Activated T-cell treated with anti-CD3 and anti-CD28 coated beads, Interleukin-2, amount 50 U/mL, for 24 hours (primary cell): ENCODE results near the gene GALNT12.

Experiments used
- DNase-seq: peaks from one replicate; pipeline ENCODE4 v3.0.0-alpha.2; 2020
- H3K27ac Mint-ChIP-seq: 2 replicates; pipeline ENCODE4 v1.8.0; 2020; ENCODE audit warnings: mild to moderate bottlenecking, mixed read lengths
- H3K27me3 Mint-ChIP-seq: 2 replicates; pipeline ENCODE4 v1.8.0; 2020; ENCODE audit warnings: mixed read lengths
- H3K36me3 Mint-ChIP-seq: 2 replicates; pipeline ENCODE4 v1.8.0; 2020; ENCODE audit warnings: low read depth, mixed read lengths
- H3K4me1 Mint-ChIP-seq: 2 replicates; pipeline ENCODE4 v1.8.0; 2020; ENCODE audit warnings: low read depth, mixed read lengths
- H3K4me3 Mint-ChIP-seq: 2 replicates; pipeline ENCODE4 v1.8.0; 2020; ENCODE audit warnings: mild to moderate bottlenecking, moderate library complexity, mixed read lengths
- H3K9me3 Mint-ChIP-seq: 2 replicates; pipeline ENCODE4 v1.8.0; 2020; ENCODE audit warnings: mixed read lengths

The GALNT12 gene

GRCh38 chr9:98806394-98807035, 955 bp upstream of the GALNT12 start:
- H3K9me3 Mint-ChIP-seq, result no peaks in the 10 kb centered on the region
- peaks cover 38% of the 10 kb centered on the region for H3K4me1 Mint-ChIP-seq
- peak overlapping the region; percentile 17 for H3K27ac Mint-ChIP-seq
- H3K27me3 Mint-ChIP-seq, result peaks cover 14% of the 10 kb centered on the region
- DNase-seq, result no peak
- peak overlapping the region; percentile 16 for H3K4me3 Mint-ChIP-seq
- H3K36me3 Mint-ChIP-seq, result peaks cover 2% of the 10 kb centered on the region

DNA sequence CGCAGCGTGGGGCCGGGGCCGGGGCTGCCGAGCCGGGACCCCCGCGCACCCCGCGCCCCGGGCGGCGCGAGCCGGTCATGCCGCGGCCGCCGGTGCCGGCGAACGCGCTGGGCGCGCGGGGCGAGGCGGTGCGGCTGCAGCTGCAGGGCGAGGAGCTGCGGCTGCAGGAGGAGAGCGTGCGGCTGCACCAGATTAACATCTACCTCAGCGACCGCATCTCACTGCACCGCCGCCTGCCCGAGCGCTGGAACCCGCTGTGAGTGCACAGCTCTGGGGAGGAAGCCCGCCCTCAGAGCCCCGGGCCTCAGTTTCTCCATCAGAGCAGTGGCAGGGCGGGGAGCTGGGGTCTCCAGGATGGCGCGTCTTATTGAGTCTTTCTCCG, 335 bp downstream of the GALNT12 start:
- H3K27me3 Mint-ChIP-seq, result peaks cover 9% of the 10 kb centered on the region
- no peaks in the 10 kb centered on the region for H3K9me3 Mint-ChIP-seq
- peaks cover 8% of the 10 kb centered on the region for H3K36me3 Mint-ChIP-seq
- peak overlapping the region; percentile 83 for H3K4me3 Mint-ChIP-seq
- DNase-seq, result peak; percentile 64
- peak overlapping the region; percentile 41 for H3K27ac Mint-ChIP-seq
- H3K4me1 Mint-ChIP-seq, result peaks cover 40% of the 10 kb centered on the region

GRCh38 chr9:98808411-98808815, 943 bp downstream of the GALNT12 start:
- H3K9me3 Mint-ChIP-seq, result no peaks in the 10 kb centered on the region
- H3K27ac Mint-ChIP-seq, result peak overlapping the region; percentile 41
- H3K36me3 Mint-ChIP-seq, result peaks cover 11% of the 10 kb centered on the region
- peaks cover 6% of the 10 kb centered on the region for H3K27me3 Mint-ChIP-seq
- DNase-seq, result no peak
- H3K4me3 Mint-ChIP-seq, result peak overlapping the region; percentile 83
- H3K4me1 Mint-ChIP-seq, result peaks cover 40% of the 10 kb centered on the region

- Mint-ChIP-seq H3K27me3 (peaks cover 5% of the 10 kb centered on the region), H3K9me3 (no peaks in the 10 kb centered on the region), H3K4me1 (peaks cover 40% of the 10 kb centered on the region), H3K4me3 (peak overlapping the region; percentile 83), H3K27ac (no peak overlapping the region), H3K36me3 (peaks cover 11% of the 10 kb centered on the region)
- DNase-seq, result no peak
Measured at GRCh38 chr9:98808875-98809274, 1.4 kb downstream of the GALNT12 start.

DNA sequence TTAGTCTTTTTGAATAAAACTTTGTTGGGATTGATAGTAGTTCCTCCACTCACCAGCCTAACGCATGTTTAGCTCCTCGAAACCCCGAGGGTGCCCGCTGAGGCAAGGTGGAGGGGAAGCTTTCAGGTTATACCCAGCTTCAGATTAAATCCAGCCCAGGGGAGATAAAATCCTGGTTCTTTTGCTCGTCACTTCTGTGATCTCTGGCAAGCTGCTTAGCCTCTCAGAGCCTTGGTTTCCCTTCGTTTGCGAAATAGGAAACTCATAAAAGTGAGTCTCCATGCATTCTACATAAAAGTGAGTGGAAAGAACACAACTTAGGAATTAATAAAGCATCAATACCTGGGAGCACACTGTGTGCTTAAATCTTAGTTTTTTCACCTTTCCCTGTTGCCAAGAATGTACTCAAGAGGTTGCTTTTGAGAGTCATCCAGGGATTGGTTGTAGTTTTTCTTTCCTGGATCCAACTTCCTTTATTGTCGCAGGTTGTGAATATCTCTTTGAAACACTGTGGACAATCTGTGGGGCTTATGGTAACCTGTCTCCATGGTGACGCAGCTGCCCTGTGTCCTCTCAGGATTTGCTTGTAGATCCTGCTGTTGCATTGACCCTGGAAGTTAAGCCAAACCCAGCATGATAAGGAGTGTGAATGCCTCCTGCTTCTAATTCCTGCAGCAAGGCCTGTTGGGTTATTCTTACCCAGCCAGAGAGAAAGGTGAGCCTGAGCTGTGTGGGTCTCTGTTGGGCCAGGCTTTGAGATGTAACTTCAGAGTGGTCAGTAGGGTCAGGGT, 2.0 kb downstream of the GALNT12 start:
- peaks cover 5% of the 10 kb centered on the region for H3K27me3 Mint-ChIP-seq
- H3K4me3 Mint-ChIP-seq, result peak overlapping the region; percentile 83
- DNase-seq, result no peak
- H3K9me3 Mint-ChIP-seq, result no peaks in the 10 kb centered on the region
- peaks cover 40% of the 10 kb centered on the region for H3K4me1 Mint-ChIP-seq
- no peak overlapping the region for H3K27ac Mint-ChIP-seq
- peaks cover 15% of the 10 kb centered on the region for H3K36me3 Mint-ChIP-seq

GRCh38 chr9:98810102-98810842, 2.8 kb downstream of the GALNT12 start:
- no peak overlapping the region for H3K4me3 Mint-ChIP-seq
- H3K27ac Mint-ChIP-seq, result no peak overlapping the region
- H3K9me3 Mint-ChIP-seq, result no peaks in the 10 kb centered on the region
- no peak for DNase-seq
- H3K4me1 Mint-ChIP-seq, result peaks cover 40% of the 10 kb centered on the region
- H3K27me3 Mint-ChIP-seq, result peaks cover 4% of the 10 kb centered on the region
- peaks cover 15% of the 10 kb centered on the region for H3K36me3 Mint-ChIP-seq

DNA sequence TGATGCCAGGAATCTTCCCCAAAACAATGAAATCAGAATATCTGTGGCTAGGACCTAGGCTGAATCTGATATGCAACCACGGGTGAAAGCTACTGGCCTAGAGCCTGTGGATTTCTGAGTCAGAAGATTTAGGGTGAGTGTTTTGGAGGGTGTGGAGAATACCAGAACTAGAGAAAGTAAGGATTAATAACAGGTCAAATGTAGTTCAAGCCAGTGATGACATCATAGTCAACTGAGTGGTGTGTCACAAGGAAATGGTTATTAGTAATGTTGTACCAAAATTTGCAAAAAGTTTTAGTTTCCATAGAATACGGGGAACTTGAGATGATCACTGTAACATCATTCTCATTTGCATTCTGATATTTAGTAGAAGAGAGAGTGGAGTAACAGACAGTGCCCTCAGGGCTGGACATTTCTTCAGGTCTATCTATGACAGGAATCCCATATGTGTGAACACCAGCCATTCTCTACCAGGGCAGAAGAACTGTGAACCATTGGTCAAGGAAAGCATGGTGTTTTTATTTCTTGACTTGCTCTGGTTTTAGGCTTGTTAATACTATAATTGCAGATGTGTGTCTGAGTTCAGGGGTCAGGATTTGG, 3.7 kb downstream of the GALNT12 start:
- Mint-ChIP-seq H3K4me1 (peaks cover 40% of the 10 kb centered on the region), H3K36me3 (peaks cover 15% of the 10 kb centered on the region), H3K27ac (peak overlapping the region; percentile 32), H3K4me3 (no peak overlapping the region), H3K27me3 (peaks cover 3% of the 10 kb centered on the region), H3K9me3 (no peaks in the 10 kb centered on the region)
- DNase-seq, result no peak

- Mint-ChIP-seq H3K36me3 (peaks cover 22% of the 10 kb centered on the region), H3K4me3 (no peak overlapping the region), H3K4me1 (peaks cover 11% of the 10 kb centered on the region), H3K27ac (no peak overlapping the region), H3K9me3 (peaks cover 6% of the 10 kb centered on the region), H3K27me3 (no peaks in the 10 kb centered on the region)
- no peak for DNase-seq
Measured at GRCh38 chr9:98815391-98815951, 8.0 kb downstream of the GALNT12 start.

GRCh38 chr9:98818764-98819163, 11.3 kb downstream of the GALNT12 start:
- Mint-ChIP-seq H3K27me3 (no peaks in the 10 kb centered on the region), H3K9me3 (peaks cover 6% of the 10 kb centered on the region), H3K36me3 (peaks cover 11% of the 10 kb centered on the region), H3K27ac (no peak overlapping the region), H3K4me3 (no peak overlapping the region), H3K4me1 (no peaks in the 10 kb centered on the region)
- no peak for DNase-seq

- Mint-ChIP-seq H3K36me3 (peaks cover 8% of the 10 kb centered on the region), H3K27me3 (no peaks in the 10 kb centered on the region), H3K4me1 (no peaks in the 10 kb centered on the region)
Measured at GRCh38 chr9:98819231-98819630, 11.8 kb downstream of the GALNT12 start.

DNA sequence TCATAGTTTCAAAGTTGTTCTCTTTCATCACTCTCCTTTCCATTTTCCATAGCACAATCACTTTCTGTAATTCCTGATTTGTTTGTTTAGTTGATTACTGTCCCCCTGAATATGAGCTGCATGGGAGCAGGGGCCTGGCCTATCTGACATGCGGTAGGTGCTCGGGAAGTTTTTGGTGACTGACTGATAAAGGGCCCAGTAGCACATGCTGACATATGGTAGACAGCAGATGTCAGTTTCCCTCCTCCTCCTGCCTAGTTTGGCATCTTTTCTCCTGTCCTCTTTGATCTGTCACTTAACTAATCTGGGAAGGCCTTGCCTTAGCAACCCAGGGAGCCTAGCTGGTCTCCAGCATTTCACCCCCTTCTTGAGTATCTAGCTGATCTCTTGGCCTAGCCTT, 14.4 kb downstream of the GALNT12 start:
- no peaks in the 10 kb centered on the region for H3K4me1 Mint-ChIP-seq
- no peak for DNase-seq
- no peak overlapping the region for H3K4me3 Mint-ChIP-seq
- H3K27ac Mint-ChIP-seq, result no peak overlapping the region
- peaks cover 6% of the 10 kb centered on the region for H3K9me3 Mint-ChIP-seq
- H3K36me3 Mint-ChIP-seq, result peaks cover 10% of the 10 kb centered on the region
- H3K27me3 Mint-ChIP-seq, result no peaks in the 10 kb centered on the region

More at GRCh38 chr9:98819231-98819630, 11.8 kb downstream of the GALNT12 start:
- Mint-ChIP-seq H3K9me3 (peaks cover 6% of the 10 kb centered on the region), H3K27ac (no peak overlapping the region), H3K4me3 (no peak overlapping the region)
- DNase-seq, result no peak

- Mint-ChIP-seq H3K27ac (no peak overlapping the region), H3K4me3 (no peak overlapping the region), H3K36me3 (peaks cover 17% of the 10 kb centered on the region), H3K27me3 (no peaks in the 10 kb centered on the region), H3K9me3 (peaks cover 6% of the 10 kb centered on the region), H3K4me1 (no peaks in the 10 kb centered on the region)
- no peak for DNase-seq
Measured at GRCh38 chr9:98822661-98823060, 15.2 kb downstream of the GALNT12 start.

DNA sequence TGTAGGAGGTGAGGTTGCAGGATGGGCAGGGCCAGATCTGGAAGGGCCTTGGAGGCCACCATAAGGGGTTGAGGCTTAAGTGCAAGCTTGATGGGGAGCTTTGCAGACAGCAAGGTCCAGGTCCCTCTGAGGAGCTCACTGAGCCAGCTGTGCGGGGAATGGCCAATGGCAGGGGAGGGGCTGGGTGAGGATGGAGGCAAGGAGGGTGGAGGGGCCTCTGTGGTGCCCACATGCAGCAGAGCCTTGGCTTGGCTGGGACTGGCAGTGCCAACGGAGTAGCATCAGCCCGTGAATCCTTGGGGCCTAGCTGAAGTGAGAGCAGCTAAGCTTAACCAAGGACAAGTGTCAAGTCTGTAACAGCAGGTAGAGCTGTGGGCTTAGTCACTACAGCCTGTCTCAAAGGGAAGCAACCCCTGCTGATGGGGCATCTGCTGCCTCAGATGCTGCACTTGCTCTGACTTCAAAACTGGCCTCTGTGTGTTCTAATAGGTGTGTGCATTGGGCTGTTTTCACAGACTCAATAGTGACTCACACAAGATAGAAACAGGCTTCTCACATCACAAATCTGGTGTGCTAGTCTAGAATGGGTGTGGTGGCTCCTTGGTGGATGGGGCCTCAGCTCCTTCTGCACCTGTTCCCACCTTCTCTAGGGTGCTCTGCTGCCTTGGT, 16.3 kb downstream of the GALNT12 start:
- Mint-ChIP-seq H3K36me3 (peaks cover 19% of the 10 kb centered on the region), H3K27ac (no peak overlapping the region), H3K27me3 (no peaks in the 10 kb centered on the region), H3K4me3 (no peak overlapping the region), H3K4me1 (no peaks in the 10 kb centered on the region), H3K9me3 (peaks cover 1% of the 10 kb centered on the region)
- DNase-seq, result no peak

DNA sequence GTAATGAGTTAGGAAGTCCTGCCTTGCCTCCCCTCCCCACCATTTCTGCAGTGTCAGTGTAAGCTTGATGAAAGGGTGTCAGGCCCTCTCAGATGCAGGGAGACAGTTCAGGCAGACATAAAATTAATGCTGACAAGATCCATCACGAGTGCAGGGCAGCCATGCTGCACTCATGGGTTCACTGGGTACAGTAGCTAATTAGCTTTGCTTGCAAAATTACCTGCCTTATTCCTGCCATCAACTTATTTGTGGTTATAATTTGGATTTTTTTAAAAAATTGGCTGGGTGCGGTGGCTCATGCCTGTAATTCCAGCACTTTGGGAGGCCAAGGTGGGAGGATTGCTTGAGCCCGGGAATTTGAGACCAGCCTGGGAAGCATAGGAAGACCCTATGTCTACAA, 17.9 kb downstream of the GALNT12 start:
- Mint-ChIP-seq H3K4me1 (no peaks in the 10 kb centered on the region), H3K27me3 (no peaks in the 10 kb centered on the region), H3K9me3 (no peaks in the 10 kb centered on the region), H3K4me3 (no peak overlapping the region), H3K36me3 (peaks cover 22% of the 10 kb centered on the region), H3K27ac (no peak overlapping the region)
- no peak for DNase-seq
